Caco-2 (cell line): ENCODE results near the gene MMP12. TPM values are rescaled to one million over a fixed set of nuclear protein-coding genes. Genes with fewer than 3 reads are reported as not detected.

Experiments used
- BruUV-seq: library from RNA; stranded (reverse); fragments of 400-500 nt; replicated peaks from 2 replicates; lab custom pipeline; 2021; lab: Mats Ljungman, UMichigan
- CTCF ChIA-PET: fragments of 300-600 bp; sonication (Branson Sonifier 250); formaldehyde crosslinking; loops from one replicate; lab custom pipeline; 2022; ENCODE audit warnings: antibody characterized with exemption; lab: Charles Lee
- POLR2A ChIA-PET: fragments of 300-600 bp; sonication (Branson Sonifier 250); formaldehyde crosslinking; loops from one replicate; lab custom pipeline; 2022; ENCODE audit warnings: antibody characterized with exemption; lab: Charles Lee
- DNase-seq, 2 experiments: peaks; one replicate each; pipeline versions ENCODE4 v3.0.0 to v3.0.0-alpha.2; 2020 to 2022
- H3K27me3 ChIP-seq: replicated peaks from 2 replicates; pipeline ENCODE4 v1.6.0; 2011; ENCODE audit warnings: low read length; ENCODE audit not compliant: control insufficient read depth, insufficient read depth
- H3K36me3 ChIP-seq: 2 replicates; pipeline ENCODE4 v1.5.1; 2011; ENCODE audit warnings: low read length; ENCODE audit not compliant: control insufficient read depth, insufficient read depth
- H3K4me1 ChIP-seq: fragments of 250-450 bp; sonication (Bioruptor Pico); 2 replicates; pipeline ENCODE4 v1.5.1; 2020; ENCODE audit warnings: mild to moderate bottlenecking
- H3K4me3 ChIP-seq: 2 replicates; pipeline ENCODE4 v1.5.1; 2011; ENCODE audit warnings: low read depth, mild to moderate bottlenecking, control low read depth, low read length
- H3K9me3 ChIP-seq: fragments of 250-450 bp; sonication (Bioruptor Pico); 2 replicates; pipeline ENCODE4 v1.5.1; 2020; ENCODE audit warnings: mild to moderate bottlenecking, moderate library complexity
- H3K27ac Mint-ChIP-seq: one replicate; pipeline ENCODE4 v1.8.0; 2022; ENCODE audit warnings: mixed read lengths; ENCODE audit not compliant: unreplicated experiment
- H3K27me3 Mint-ChIP-seq: one replicate; pipeline ENCODE4 v1.8.0; 2022; ENCODE audit warnings: mixed read lengths; ENCODE audit not compliant: insufficient read depth, unreplicated experiment
- H3K36me3 Mint-ChIP-seq: one replicate; pipeline ENCODE4 v1.8.0; 2022; ENCODE audit warnings: mild to moderate bottlenecking, mixed read lengths; ENCODE audit not compliant: insufficient read depth, unreplicated experiment
- H3K4me1 Mint-ChIP-seq: one replicate; pipeline ENCODE4 v1.8.0; 2022; ENCODE audit warnings: low read depth, mixed read lengths; ENCODE audit not compliant: unreplicated experiment
- H3K4me3 Mint-ChIP-seq: one replicate; pipeline ENCODE4 v1.8.0; 2022; ENCODE audit warnings: mild to moderate bottlenecking, moderate library complexity, mixed read lengths; ENCODE audit not compliant: unreplicated experiment
- H3K9me3 Mint-ChIP-seq: one replicate; pipeline ENCODE4 v1.8.0; 2022; ENCODE audit warnings: mixed read lengths; ENCODE audit not compliant: unreplicated experiment
- intact Hi-C: fragments of 100-400 bp; cut with micrococcal nuclease; formaldehyde crosslinking; loops from one replicate; pipeline ENCODE4 v1.10.0; 2022; ENCODE audit not compliant: unreplicated experiment
- total RNA-seq: library from RNA; stranded (reverse); gene quantifications from 2 replicates; pipeline ENCODE4 v1.2.3, GENCODE V29; 2022
- TF ChIP-seq, protein P1 (sequence below), 2 experiments: fragments of 200-600 bp in 1 of 2; IDR thresholded peaks; 1 replicate in 1 of 2; 2 replicates in 1 of 2; pipeline versions ENCODE4 v1.5.1 to v1.8.0; 2011 to 2022; ENCODE audit warnings: antibody characterized with exemption in 1 of 2, control low read depth in 1 of 2, inconsistent platforms in 1 of 2, low read depth in 1 of 2, low read length in 1 of 2, mild to moderate bottlenecking in 1 of 2, moderate library complexity in 1 of 2; ENCODE audit not compliant: insufficient read depth in 1 of 2, severe bottlenecking in 1 of 2, unreplicated experiment in 1 of 2

Gene MMP12
- total RNA-seq, 1 experiment from 2014 or later: not detected

DNA sequence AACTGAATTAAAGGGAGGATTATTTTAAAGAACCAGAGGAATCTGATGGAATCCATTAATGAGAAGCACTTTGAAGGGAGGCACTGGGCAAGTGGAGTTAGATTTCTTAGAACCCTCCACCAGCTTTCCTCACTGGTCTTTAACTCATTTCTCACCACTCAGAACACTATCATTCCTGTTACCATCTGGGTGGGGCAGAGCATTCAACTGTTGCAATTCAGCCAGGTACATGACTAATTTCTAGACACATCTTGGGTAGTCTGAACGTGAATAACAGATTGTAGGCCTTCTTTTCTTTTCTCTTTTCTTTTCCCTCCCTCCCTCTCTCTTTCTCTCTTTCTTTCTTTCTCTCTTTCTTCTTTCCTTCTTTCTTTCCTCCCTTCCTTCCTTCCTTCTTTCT lies 61.3 kb downstream of the MMP12 start:
- POLR2A ChIA-PET: no interaction called here
- Mint-ChIP-seq H3K27ac (no peak overlapping the region), H3K27me3 (no peaks in the 10 kb centered on the region), H3K4me1 (no peaks in the 10 kb centered on the region), H3K4me3 (no peak overlapping the region), H3K36me3 (no peaks in the 10 kb centered on the region), H3K9me3 (peaks cover 33% of the 10 kb centered on the region)
- no peak for DNase-seq
- H3K27me3 ChIP-seq: no peaks in the 10 kb centered on the region
- TF ChIP-seq, protein P1, sequence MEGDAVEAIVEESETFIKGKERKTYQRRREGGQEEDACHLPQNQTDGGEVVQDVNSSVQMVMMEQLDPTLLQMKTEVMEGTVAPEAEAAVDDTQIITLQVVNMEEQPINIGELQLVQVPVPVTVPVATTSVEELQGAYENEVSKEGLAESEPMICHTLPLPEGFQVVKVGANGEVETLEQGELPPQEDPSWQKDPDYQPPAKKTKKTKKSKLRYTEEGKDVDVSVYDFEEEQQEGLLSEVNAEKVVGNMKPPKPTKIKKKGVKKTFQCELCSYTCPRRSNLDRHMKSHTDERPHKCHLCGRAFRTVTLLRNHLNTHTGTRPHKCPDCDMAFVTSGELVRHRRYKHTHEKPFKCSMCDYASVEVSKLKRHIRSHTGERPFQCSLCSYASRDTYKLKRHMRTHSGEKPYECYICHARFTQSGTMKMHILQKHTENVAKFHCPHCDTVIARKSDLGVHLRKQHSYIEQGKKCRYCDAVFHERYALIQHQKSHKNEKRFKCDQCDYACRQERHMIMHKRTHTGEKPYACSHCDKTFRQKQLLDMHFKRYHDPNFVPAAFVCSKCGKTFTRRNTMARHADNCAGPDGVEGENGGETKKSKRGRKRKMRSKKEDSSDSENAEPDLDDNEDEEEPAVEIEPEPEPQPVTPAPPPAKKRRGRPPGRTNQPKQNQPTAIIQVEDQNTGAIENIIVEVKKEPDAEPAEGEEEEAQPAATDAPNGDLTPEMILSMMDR (IDR thresholded peaks at IDR 0.05; ENCODE audit: insufficient read depth in 1 of 2, low read depth in 1 of 2, low read length in 1 of 2, severe bottlenecking in 1 of 2, unreplicated experiment in 1 of 2): no peak
- H3K4me3 ChIP-seq: no peak overlapping the region
- peaks cover 3% of the 10 kb centered on the region for H3K9me3 ChIP-seq
- H3K36me3 ChIP-seq: no peaks in the 10 kb centered on the region
- no peaks in the 10 kb centered on the region for H3K4me1 ChIP-seq
- CTCF ChIA-PET: no interaction called here
- no TSS peak for BruUV-seq
- intact Hi-C loops: loop anchor here (5.0 kb wide), 1 partner anchor 79 kb away; no protein-coding TSS in a partner anchor

Other genes starting within 250 kb of the MMP12 start
- gene MMP20, start 249.7 kb downstream of the MMP12 start, total RNA-seq: not detected in 2 replicates
- gene MMP27, start 169.2 kb downstream of the MMP12 start, total RNA-seq: not detected in 2 replicates
- gene MMP8, start 150.0 kb downstream of the MMP12 start, total RNA-seq: not detected in 2 replicates
- gene MMP10, start 94.4 kb downstream of the MMP12 start, total RNA-seq: 0.16 and 1.1 TPM in 2 replicates
- gene MMP1, start 76.8 kb downstream of the MMP12 start, total RNA-seq: 15.7 and 37.6 TPM in 2 replicates
- 0.42 TPM in 1 of 2 replicates, not detected in the other for gene MMP3, start 31.4 kb downstream of the MMP12 start, total RNA-seq
- not detected in 2 replicates for gene MMP13, start 80.8 kb upstream of the MMP12 start, total RNA-seq
- 95.1 and 105 TPM in 2 replicates for gene DCUN1D5, start 217.2 kb upstream of the MMP12 start, total RNA-seq
- gene DYNC2H1, start 234.4 kb upstream of the MMP12 start, total RNA-seq: 5.9 and 6.5 TPM in 2 replicates